Smooth muscle cell (in vitro differentiated cells): ENCODE measurements around the gene STXBP2. TPM values are rescaled to one million over a fixed set of nuclear protein-coding genes. Genes with fewer than 3 reads are reported as not detected.
A peak's percentile ranks its signal among the peaks of the same experiment; 100 is the strongest.

Source experiments
- DNase-seq: peaks from one replicate; lab custom pipeline; 2025; ENCODE audit not compliant: unreplicated experiment; lab: John Stamatoyannopoulos, UW
- H2AFZ ChIP-seq: fragments of 200-600 bp; sonication (generic); 2 replicates; pipeline ENCODE4 v1.6.0; 2016; ENCODE audit warnings: antibody characterized with exemption, low read depth, mild to moderate bottlenecking
- H3F3A ChIP-seq: fragments of 200-600 bp; sonication (generic); 2 replicates; pipeline ENCODE4 v1.6.0; 2017; ENCODE audit warnings: antibody characterized with exemption, low read depth
- H3K27ac ChIP-seq: fragments of 200-600 bp; sonication (generic); 2 replicates; pipeline ENCODE4 v1.5.1; 2016; ENCODE audit warnings: low read depth, mild to moderate bottlenecking
- H3K27me3 ChIP-seq: fragments of 200-600 bp; sonication (generic); 2 replicates; pipeline ENCODE4 v1.6.1; 2016; ENCODE audit warnings: low read depth, mild to moderate bottlenecking
- H3K36me3 ChIP-seq: fragments of 200-600 bp; sonication (generic); 2 replicates; pipeline ENCODE4 v1.5.1; 2016; ENCODE audit warnings: low read depth
- H3K4me1 ChIP-seq: fragments of 200-600 bp; sonication (generic); 2 replicates; pipeline ENCODE4 v1.5.1; 2016; ENCODE audit warnings: low read depth
- H3K4me2 ChIP-seq: fragments of 200-600 bp; sonication (generic); 2 replicates; pipeline ENCODE4 v1.6.0; 2016; ENCODE audit warnings: mild to moderate bottlenecking
- H3K4me3 ChIP-seq: fragments of 200-600 bp; sonication (generic); 2 replicates; pipeline ENCODE4 v1.5.1; 2016; ENCODE audit warnings: mild to moderate bottlenecking
- H3K79me2 ChIP-seq: fragments of 200-600 bp; sonication (generic); 2 replicates; pipeline ENCODE4 v1.6.0; 2016; ENCODE audit warnings: low read depth, mild to moderate bottlenecking
- H3K9ac ChIP-seq: fragments of 200-600 bp; sonication (generic); 2 replicates; pipeline ENCODE4 v1.6.0; 2016; ENCODE audit warnings: low read depth
- H3K9me3 ChIP-seq: fragments of 200-600 bp; sonication (generic); replicated peaks from 2 replicates; pipeline ENCODE4 v1.5.1; 2016; ENCODE audit warnings: low read depth
- H4K20me1 ChIP-seq: fragments of 200-600 bp; sonication (generic); 2 replicates; pipeline ENCODE4 v1.6.0; 2016; ENCODE audit warnings: low read depth
- WGBS: methylation state at CpG from one replicate; pipeline ENCODE4 v1.1.7; 2016; ENCODE audit warnings: low lambda C conversion rate; 5-methylcytosine and 5-hydroxymethylcytosine counted together
- polyA plus RNA-seq: library from polyadenylated mRNA; unstranded; fragments of >200 nt; fragmentation: Nextera tagmentation; extraction: Ambion mirVana; gene quantifications from 2 replicates; pipeline ENCODE4 v1.2.1, GENCODE V29; 2016
- total RNA-seq: library from RNA; depleted of rRNA; stranded (reverse); fragments of >200 nt; gene quantifications from 2 replicates; pipeline ENCODE4 v1.2.3, GENCODE V29; 2014
- TF ChIP-seq, protein P1 (sequence below): fragments of 200-600 bp; sonication (generic); IDR thresholded peaks from 2 replicates; pipeline ENCODE4 v1.5.1; 2017; ENCODE audit warnings: borderline replicate concordance, mild to moderate bottlenecking, antibody characterized with exemption; ENCODE audit not compliant: insufficient read depth, poor library complexity, severe bottlenecking

STXBP2 gene
- total and polyA plus RNA-seq, 2 experiments from 2014 or later = 17.8 to 32.7 TPM

DNA sequence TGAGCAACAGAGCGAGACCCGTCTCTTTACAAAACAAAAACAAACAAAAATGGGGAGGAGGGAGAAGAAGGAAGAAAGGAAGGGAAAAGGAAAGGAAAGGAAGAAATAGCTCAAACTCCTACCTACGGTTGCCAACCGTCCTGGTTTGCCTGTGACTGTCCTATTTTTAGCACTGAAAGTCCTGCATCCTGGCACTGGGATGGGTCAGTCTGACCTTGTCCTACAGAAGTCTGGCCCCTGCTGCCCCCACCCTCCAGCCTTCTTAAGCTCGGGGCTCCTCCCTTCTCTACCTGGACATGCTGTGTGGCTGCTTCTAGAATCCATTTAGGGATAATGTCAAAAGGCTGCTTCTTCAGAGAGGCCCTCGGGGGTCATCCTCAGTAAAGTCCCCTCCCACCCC is 1.2 kb upstream of the STXBP2 start:
- TF ChIP-seq, protein P1, sequence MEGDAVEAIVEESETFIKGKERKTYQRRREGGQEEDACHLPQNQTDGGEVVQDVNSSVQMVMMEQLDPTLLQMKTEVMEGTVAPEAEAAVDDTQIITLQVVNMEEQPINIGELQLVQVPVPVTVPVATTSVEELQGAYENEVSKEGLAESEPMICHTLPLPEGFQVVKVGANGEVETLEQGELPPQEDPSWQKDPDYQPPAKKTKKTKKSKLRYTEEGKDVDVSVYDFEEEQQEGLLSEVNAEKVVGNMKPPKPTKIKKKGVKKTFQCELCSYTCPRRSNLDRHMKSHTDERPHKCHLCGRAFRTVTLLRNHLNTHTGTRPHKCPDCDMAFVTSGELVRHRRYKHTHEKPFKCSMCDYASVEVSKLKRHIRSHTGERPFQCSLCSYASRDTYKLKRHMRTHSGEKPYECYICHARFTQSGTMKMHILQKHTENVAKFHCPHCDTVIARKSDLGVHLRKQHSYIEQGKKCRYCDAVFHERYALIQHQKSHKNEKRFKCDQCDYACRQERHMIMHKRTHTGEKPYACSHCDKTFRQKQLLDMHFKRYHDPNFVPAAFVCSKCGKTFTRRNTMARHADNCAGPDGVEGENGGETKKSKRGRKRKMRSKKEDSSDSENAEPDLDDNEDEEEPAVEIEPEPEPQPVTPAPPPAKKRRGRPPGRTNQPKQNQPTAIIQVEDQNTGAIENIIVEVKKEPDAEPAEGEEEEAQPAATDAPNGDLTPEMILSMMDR = no peak
- Histone ChIP-seq H4K20me1 (no peaks in the 10 kb centered on the region), H3K36me3 (no peaks in the 10 kb centered on the region), H3K4me3 (no peak overlapping the region), H3K4me1 (peaks cover 5% of the 10 kb centered on the region), H3K27ac (no peak overlapping the region), H3K9ac (no peak overlapping the region), H2AFZ (no peak overlapping the region), H3K4me2 (no peak overlapping the region), H3K79me2 (peaks cover 4% of the 10 kb centered on the region), H3F3A (no peaks in the 10 kb centered on the region), H3K27me3 (peaks cover 30% of the 10 kb centered on the region), H3K9me3 (no peaks in the 10 kb centered on the region)
- 81% methylated on average over 6 of the region's 6 CpGs for WGBS
- no peak for DNase-seq

DNA sequence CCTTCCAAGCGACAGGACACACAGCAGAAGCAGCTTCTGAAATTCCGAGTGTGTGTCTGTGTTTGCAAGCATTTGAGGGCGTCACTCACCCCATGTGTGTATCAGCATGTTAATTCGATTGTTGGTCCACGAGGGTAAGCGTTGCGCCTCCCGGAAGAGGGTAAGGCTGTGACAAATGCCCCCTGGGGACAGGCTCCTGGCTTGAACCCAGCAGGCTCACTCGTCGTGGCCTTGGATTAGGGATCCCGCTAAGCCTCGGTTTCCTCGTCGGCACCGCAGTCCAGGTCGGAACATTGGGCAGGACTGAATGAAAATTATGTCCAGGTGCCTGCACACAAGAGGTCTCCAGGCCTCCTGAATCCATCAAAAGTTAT is 606 bp upstream of the STXBP2 start:
- no peak overlapping the region for H3K9ac ChIP-seq
- TF ChIP-seq, protein P1 = no peak
- no peak overlapping the region for H3K4me3 ChIP-seq
- no peaks in the 10 kb centered on the region for H3K36me3 ChIP-seq
- H3K9me3 ChIP-seq = no peaks in the 10 kb centered on the region
- peak overlapping the region; percentile 82 for H3K4me2 ChIP-seq
- no peak for DNase-seq
- H2AFZ ChIP-seq = no peak overlapping the region
- H3K27me3 ChIP-seq = peaks cover 30% of the 10 kb centered on the region
- no peak overlapping the region for H3K27ac ChIP-seq
- H3F3A ChIP-seq = no peaks in the 10 kb centered on the region
- WGBS = 87% methylated on average over 16 of the region's 16 CpGs
- H4K20me1 ChIP-seq = no peaks in the 10 kb centered on the region
- no peaks in the 10 kb centered on the region for H3K79me2 ChIP-seq
- no peaks in the 10 kb centered on the region for H3K4me1 ChIP-seq

DNA sequence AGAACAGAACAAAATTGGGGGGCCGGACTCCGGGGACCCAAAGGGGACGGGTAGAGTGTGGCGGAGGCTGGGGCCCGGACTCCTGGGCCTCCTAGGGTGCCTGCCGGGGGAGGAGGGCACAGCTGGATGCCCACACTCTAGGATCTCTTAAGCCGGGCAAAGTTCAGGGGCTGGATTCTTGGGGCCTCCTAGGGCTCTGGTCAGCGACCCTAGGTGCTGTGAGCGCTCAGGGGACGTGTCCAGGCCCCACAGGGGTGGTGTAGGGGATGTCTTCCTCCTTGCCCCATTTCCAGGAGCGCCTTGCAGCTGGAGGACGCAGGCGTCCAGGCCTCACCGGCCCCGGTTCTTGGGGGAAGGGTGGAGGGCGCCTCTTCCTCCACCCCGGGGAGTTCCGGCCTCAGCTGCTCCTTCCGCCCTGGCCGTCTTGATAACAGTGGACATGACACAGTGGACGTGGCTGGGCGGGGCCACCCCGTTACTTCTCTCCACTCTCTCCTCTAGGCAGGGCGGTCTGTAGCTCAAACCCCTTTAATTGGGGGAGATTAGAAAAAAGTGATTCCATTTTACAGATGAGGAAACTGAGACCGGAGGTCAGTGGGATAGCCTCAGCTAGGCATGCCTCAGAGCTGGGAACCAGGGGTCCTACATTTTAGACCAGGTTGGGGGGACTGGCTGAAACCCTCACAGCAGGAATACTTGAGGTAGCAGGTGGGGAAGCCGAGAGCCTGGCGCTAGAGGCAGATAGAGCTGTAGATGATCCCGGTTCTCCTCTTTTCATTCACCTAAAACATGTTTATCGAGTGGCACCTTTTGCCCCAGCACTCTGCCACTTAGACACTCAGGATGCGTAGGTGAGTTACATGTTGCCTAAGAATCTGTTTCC is 705 bp downstream of the STXBP2 start:
- peak overlapping the region; percentile 62 for H3K9ac ChIP-seq
- peak overlapping the region; percentile 82 for H3K4me2 ChIP-seq
- no peaks in the 10 kb centered on the region for H3K4me1 ChIP-seq
- no peak overlapping the region for H2AFZ ChIP-seq
- H3K27me3 ChIP-seq = peaks cover 30% of the 10 kb centered on the region
- WGBS = 49% methylated on average over 29 of the region's 30 CpGs
- TF ChIP-seq, protein P1 = no peak
- H3K9me3 ChIP-seq = no peaks in the 10 kb centered on the region
- no peaks in the 10 kb centered on the region for H3K36me3 ChIP-seq
- H3K27ac ChIP-seq = no peak overlapping the region
- H3K4me3 ChIP-seq = peak overlapping the region; percentile 58
- DNase-seq = no peak
- H4K20me1 ChIP-seq = no peaks in the 10 kb centered on the region
- H3K79me2 ChIP-seq = no peaks in the 10 kb centered on the region
- H3F3A ChIP-seq = no peaks in the 10 kb centered on the region
